GM06990 (cell line): ENCODE measurements around the gene MEGF6.

Experiments used
- DNase-seq: peaks from one replicate; pipeline ENCODE4 v3.0.0-alpha.2; 2011; ENCODE audit not compliant: insufficient read length; ENCODE audit errors: extremely low read depth
- H3K27me3 ChIP-seq: replicated peaks from 2 replicates; pipeline ENCODE4 v1.6.0; 2011; ENCODE audit warnings: low read length; ENCODE audit not compliant: control insufficient read depth, insufficient read depth
- H3K36me3 ChIP-seq: 2 replicates; pipeline ENCODE4 v1.5.1; 2011; ENCODE audit warnings: low read length; ENCODE audit not compliant: control insufficient read depth, insufficient read depth
- H3K4me3 ChIP-seq: replicated peaks from 2 replicates; pipeline ENCODE4 v1.5.1; 2011; ENCODE audit warnings: low read depth, mild to moderate bottlenecking, control low read depth, low read length
- CTCF ChIP-seq: IDR thresholded peaks from 2 replicates; pipeline ENCODE4 v1.5.1; 2011; ENCODE audit warnings: low read length, control low read depth, mild to moderate bottlenecking, inconsistent platforms; ENCODE audit not compliant: insufficient read depth, poor library complexity, severe bottlenecking

MEGF6 gene

GRCh38 chr1:3443807-3444206, 167.5 kb downstream of the MEGF6 start:
- Histone ChIP-seq H3K27me3 (no peaks in the 10 kb centered on the region; the same call in none of the 2 replicates), H3K4me3 (no peak overlapping the region)
- DNase-seq: no peak

GRCh38 chr1:3442901-3443300, 168.4 kb downstream of the MEGF6 start:
- Histone ChIP-seq H3K36me3 (no peaks in the 10 kb centered on the region), H3K4me3 (no peak overlapping the region), H3K27me3 (no peaks in the 10 kb centered on the region; the same call in none of the 2 replicates)
- no peak for TF ChIP-seq CTCF
- DNase-seq: no peak

More at GRCh38 chr1:3443807-3444206, 167.5 kb downstream of the MEGF6 start:
- no peak for TF ChIP-seq CTCF
- no peaks in the 10 kb centered on the region for H3K36me3 ChIP-seq

DNA sequence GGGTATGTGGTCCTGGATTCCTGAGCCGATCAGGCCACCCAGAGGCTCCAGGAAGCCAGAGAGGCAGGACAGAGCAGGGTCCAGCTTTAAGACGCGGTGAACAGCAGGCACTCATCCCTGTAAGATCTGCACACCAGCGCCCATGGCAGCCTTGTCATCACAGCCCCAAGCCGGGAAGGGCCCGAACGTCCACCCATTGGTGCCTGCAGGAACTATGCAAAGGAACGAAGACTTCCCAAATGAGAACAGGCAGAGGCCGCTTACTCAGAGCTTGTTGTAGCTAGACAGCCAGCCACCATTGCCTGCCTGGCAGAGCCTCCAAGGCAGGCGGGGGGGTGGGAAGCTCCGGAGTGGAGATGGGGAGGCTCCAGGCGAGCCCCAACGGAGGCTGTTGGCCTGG, 169.0 kb downstream of the MEGF6 start:
- Histone ChIP-seq H3K27me3 (no peaks in the 10 kb centered on the region; the same call in none of the 2 replicates), H3K36me3 (no peaks in the 10 kb centered on the region), H3K4me3 (no peak overlapping the region)
- TF ChIP-seq CTCF: no peak
- DNase-seq: no peak

DNA sequence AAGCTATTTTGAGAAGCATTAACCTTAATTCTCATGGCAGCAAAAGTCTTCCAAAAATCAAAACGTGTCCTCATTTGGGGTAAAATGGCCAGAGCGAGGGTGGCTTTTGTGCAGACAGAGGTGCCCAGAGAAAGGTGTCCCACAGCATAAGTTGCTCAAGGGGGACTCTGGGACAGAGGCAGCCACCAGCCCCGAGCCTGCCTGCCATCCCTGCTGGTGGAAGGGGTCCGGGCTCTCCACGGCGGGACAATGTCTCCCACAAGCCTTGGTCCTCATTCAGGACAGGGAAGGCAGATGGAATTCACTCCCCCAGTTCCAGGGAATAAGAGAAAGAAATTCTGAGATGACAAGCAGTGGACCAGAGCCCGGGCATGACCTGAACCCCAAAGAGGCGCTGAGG, 169.4 kb downstream of the MEGF6 start:
- no peak for DNase-seq
- TF ChIP-seq CTCF: no peak
- Histone ChIP-seq H3K27me3 (no peaks in the 10 kb centered on the region; the same call in none of the 2 replicates), H3K4me3 (no peak overlapping the region), H3K36me3 (no peaks in the 10 kb centered on the region)

DNA sequence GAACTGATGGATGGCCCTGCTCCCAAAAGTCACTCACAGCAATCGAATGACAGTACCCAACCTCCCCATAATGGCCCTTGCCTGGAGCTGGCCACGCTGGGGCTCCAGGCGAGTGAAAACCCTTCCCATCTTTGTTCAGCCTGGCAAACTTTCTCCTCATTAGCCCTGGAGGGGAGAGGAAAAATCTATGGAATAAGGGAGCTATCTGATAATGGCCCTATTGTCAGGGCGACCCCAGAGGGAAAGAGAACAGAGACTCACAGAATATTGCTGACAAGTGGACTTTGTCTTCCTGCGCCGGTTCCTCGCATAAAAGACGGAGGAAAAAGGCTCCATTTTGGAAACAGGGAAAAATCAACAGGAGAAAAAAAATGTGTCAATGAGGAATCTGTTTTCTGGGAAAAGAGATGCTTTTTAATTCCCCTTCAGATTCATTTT, 169.9 kb downstream of the MEGF6 start:
- Histone ChIP-seq H3K27me3 (no peaks in the 10 kb centered on the region; the same call in none of the 2 replicates), H3K36me3 (no peaks in the 10 kb centered on the region)

More for the DNA sequence above, 169.9 kb downstream of the MEGF6 start:
- no peak for TF ChIP-seq CTCF
- DNase-seq: no peak
- H3K4me3 ChIP-seq: no peak overlapping the region
